ENCODE data around the gene CD33. TPM values are rescaled to one million over a fixed set of nuclear protein-coding genes. Genes with fewer than 3 reads are reported as not detected.

The CD33 gene
- polyA plus RNA-seq, 1 experiment = not detected

DNA sequence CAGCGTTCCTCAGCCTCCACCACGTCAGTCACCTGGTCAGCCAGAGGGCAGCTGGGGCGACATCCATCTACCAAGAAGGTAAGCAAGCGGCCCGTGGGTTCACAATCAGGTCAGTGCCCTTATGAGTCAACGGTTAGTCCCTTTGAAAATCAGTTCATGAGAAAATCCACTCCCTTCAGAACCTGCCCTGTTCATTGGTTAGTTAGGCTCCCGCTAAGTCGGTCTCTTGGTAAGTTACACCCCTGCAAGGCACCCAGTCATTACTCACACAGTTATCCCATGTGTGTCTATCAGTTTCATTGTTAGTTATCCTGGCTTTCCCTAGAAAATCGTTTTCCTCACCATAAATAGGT is 26.6 kb downstream of the CD33 start:
- no peak overlapping the region for H3K27ac ChIP-seq (ENCODE audit: low read depth, low read length)
- TF ChIP-seq, protein P1, sequence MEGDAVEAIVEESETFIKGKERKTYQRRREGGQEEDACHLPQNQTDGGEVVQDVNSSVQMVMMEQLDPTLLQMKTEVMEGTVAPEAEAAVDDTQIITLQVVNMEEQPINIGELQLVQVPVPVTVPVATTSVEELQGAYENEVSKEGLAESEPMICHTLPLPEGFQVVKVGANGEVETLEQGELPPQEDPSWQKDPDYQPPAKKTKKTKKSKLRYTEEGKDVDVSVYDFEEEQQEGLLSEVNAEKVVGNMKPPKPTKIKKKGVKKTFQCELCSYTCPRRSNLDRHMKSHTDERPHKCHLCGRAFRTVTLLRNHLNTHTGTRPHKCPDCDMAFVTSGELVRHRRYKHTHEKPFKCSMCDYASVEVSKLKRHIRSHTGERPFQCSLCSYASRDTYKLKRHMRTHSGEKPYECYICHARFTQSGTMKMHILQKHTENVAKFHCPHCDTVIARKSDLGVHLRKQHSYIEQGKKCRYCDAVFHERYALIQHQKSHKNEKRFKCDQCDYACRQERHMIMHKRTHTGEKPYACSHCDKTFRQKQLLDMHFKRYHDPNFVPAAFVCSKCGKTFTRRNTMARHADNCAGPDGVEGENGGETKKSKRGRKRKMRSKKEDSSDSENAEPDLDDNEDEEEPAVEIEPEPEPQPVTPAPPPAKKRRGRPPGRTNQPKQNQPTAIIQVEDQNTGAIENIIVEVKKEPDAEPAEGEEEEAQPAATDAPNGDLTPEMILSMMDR (IDR thresholded peaks at IDR 0.05; ENCODE audit: low read depth, low read length) = no peak
- CTCF ChIA-PET = no interaction called here
- H3K4me3 ChIP-seq (ENCODE audit: low read depth, low read length) = no peak overlapping the region
- POLR2A ChIA-PET = no interaction called here
- DNase-seq (ENCODE audit: low read depth, low spot score) = no peak
- peaks cover 9% of the 10 kb centered on the region for H3K9me3 ChIP-seq (ENCODE audit: control insufficient read depth, insufficient read depth, low read length)
- no peaks in the 10 kb centered on the region for H3K27me3 ChIP-seq (ENCODE audit: control insufficient read depth, insufficient read depth, low read length)

DNA sequence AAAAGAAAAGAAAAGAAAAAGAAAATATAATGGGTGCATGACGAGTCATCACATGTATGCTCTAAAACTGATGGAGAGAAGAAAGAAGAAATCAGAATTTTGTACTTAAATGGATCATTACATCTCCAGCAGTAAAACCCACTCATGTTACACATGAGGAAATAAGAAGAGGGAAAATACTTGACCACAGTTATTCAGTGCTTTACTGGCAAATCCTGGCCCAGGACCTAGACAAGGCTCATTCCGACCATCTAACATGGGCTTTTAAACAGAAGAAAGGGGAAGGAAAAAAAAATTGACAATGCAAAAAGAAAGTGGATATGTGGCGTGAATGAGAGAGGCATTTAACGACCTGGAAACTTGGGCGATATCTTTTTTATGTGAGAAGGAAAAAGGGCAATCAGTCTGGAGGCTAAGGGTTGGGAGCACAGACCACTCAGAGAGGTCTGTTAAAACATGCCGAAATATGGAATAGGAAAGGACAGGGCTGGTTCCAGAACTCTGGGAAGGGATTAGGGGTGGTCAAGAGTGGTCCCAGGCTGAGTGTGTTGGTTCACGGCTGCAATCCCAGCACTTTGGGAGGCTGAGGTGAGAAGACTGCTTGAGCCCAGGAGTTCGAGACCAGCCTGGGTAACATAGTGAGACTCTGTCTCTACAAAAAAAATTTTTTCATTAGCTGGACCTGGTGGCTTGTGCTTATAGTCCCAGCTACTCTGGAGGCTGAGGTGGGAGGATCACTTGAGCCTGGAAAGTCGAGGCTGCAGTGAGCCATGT is 27.6 kb downstream of the CD33 start:
- ChIA-PET POLR2A (no interaction called here), CTCF (no interaction called here)
- Histone ChIP-seq H3K4me3 (ENCODE audit: low read depth, low read length) (no peak overlapping the region), H3K9me3 (ENCODE audit: control insufficient read depth, insufficient read depth, low read length) (peaks cover 9% of the 10 kb centered on the region), H3K27me3 (ENCODE audit: control insufficient read depth, insufficient read depth, low read length) (no peaks in the 10 kb centered on the region), H3K27ac (ENCODE audit: low read depth, low read length) (no peak overlapping the region)
- TF ChIP-seq, protein P1 (IDR thresholded peaks at IDR 0.05; ENCODE audit: low read depth, low read length) = no peak
- no peak for DNase-seq (ENCODE audit: low read depth, low spot score)

DNA sequence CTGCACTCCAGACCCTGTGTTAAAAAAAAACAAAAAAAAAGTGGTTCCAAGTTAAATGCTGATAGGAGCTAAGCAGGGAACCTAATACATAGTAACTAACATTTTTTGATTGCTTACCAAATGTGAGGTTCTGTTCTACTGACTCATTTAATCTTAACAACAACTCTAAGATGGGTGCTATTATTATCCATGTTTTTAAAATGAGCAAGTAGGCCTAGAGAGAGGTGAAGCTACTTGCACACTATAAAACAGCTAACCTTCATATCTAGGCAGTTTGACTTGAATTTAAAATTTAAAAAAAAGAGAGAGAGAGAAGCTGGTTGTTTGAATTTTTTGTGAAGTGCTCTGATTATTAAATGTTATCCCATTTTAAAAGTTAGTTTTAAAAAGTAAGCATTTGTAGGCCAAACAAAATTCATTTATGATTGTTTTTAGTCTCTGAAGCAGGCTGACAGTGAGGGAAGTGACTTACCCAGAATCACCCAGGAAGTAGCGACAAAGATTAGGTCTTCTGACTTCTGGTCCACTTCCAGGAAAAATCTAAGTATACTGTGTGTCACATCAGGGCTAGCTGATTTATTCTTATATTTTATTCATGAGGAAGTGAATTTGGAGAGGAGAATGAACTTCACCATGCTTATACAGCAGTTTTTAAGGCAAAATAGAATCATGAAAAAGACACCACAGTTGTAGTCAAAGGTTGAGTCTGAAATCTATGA is 28.4 kb downstream of the CD33 start:
- TF ChIP-seq, protein P1 (IDR thresholded peaks at IDR 0.05; ENCODE audit: low read depth, low read length) = no peak
- POLR2A ChIA-PET = no interaction called here

DNA sequence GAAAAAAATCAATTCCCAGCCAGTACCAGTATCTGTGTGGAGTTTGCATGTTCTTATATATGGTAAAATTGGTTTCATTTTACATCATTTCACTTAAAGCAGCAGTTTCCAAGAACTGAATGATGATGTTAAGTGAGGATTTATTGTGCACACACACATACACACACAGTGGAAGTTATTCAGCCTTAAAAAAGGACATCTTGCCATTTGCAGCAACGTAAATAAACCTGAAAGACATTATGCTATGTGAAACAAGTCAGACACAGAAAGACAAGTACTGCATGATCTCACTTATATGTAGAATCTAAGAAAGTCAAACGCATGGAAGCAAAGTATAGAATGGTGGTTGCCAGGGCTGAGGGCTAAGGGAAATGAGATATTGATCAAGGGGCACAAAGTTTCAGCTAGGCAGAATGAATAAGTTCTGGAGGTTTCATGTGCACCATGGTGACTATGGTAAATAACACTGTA is 31.3 kb downstream of the CD33 start:
- Histone ChIP-seq H3K4me3 (ENCODE audit: low read depth, low read length) (no peak overlapping the region), H3K9me3 (ENCODE audit: control insufficient read depth, insufficient read depth, low read length) (peaks cover 2% of the 10 kb centered on the region), H3K27me3 (ENCODE audit: control insufficient read depth, insufficient read depth, low read length) (no peaks in the 10 kb centered on the region), H3K27ac (ENCODE audit: low read depth, low read length) (no peak overlapping the region)
- ChIA-PET CTCF (no interaction called here), POLR2A (no interaction called here)
- DNase-seq (ENCODE audit: low read depth, low spot score) = no peak
- TF ChIP-seq, protein P1 (IDR thresholded peaks at IDR 0.05; ENCODE audit: low read depth, low read length) = no peak

More for the DNA sequence above, 28.4 kb downstream of the CD33 start:
- DNase-seq (ENCODE audit: low read depth, low spot score) = no peak
- Histone ChIP-seq H3K9me3 (ENCODE audit: control insufficient read depth, insufficient read depth, low read length) (peaks cover 9% of the 10 kb centered on the region), H3K27me3 (ENCODE audit: control insufficient read depth, insufficient read depth, low read length) (no peaks in the 10 kb centered on the region), H3K27ac (ENCODE audit: low read depth, low read length) (no peak overlapping the region), H3K4me3 (ENCODE audit: low read depth, low read length) (no peak overlapping the region)
- CTCF ChIA-PET = no interaction called here

DNA sequence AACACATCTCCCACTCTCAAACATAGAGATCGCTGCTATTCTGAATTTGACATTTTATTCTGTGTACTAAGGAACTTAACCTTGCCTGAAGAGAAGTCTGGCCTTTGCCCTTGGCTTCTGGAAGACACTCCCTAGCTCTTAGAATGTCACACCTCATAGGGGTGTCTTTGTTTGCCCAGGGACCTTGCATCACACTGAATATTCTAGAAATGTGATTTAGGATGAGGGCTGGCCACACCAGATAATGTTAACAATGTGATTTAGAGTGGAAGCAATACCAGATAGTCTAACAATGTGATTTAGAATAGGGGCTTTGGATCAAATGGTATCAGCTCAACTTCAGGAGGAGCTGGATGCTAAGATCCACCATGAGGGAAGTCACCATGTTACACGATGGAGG is 32.6 kb downstream of the CD33 start:
- ChIA-PET CTCF (interaction anchor here (0.9 kb wide), 1 partner anchor 237 kb away, joined by 3 read pairs; no protein-coding TSS in a partner anchor), POLR2A (no interaction called here)
- TF ChIP-seq, protein P1 (IDR thresholded peaks at IDR 0.05; ENCODE audit: low read depth, low read length) = no peak
- Histone ChIP-seq H3K9me3 (ENCODE audit: control insufficient read depth, insufficient read depth, low read length) (no peaks in the 10 kb centered on the region), H3K27me3 (ENCODE audit: control insufficient read depth, insufficient read depth, low read length) (no peaks in the 10 kb centered on the region), H3K27ac (ENCODE audit: low read depth, low read length) (no peak overlapping the region), H3K4me3 (ENCODE audit: low read depth, low read length) (no peak overlapping the region)
- DNase-seq (ENCODE audit: low read depth, low spot score) = no peak

Measured in AG04450 (cell line).